ENCODE data around the gene RPH3AL. TPM values are rescaled to one million over a fixed set of nuclear protein-coding genes. Genes with fewer than 3 reads are reported as not detected.
"Not testable (repeated sequence)": the region's sequence is repeated elsewhere in the genome, so short reads cannot be mapped to it uniquely, and the experiment has no call there.

The RPH3AL gene
- total RNA-seq, 2 experiments from 2014 or later = 3.2 to 4.6 TPM

DNA sequence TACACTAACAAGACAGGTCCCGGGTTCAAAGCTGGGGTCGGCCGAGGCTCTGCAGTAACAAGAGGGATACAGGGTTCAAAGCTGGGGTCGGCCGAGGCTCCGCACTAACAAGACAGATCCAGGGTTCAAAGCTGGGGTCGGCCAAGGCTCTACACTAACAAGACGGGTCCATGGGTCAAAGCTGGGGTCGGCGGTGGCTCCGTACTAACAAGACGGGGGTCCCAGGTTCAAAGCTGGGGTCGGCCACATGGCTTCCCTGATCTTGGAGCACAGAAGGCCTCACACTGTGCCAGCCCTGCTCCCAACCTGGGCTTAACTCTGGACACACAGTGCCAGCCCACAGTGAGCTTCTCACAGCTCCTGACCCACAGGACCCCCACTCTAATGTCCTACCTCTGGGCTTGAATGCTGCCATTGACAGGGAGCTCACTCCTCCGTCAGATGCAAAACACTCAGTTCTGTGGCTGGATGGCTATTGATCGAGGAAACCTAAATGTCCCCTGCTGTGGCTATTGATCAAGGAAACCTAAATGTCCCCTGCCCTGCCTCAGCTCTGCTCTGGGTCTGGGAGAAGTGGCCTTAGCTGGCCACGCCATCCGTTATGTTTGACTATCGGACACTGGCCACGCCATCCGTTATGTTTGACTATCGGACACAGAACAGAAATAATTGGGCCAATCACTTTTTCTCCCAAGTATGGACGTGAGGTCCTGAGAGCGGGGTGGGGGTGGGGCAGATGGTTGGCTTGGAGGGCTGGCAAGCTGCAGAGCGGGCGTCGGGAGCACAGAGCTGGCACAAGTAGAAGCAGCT is 116.6 kb downstream of the RPH3AL start:
- no peaks in the 10 kb centered on the region for H3K27me3 Mint-ChIP-seq
- POLR2A ChIA-PET = no interaction called here
- DNase-seq = no peak
- no peaks in the 10 kb centered on the region for H3K4me1 Mint-ChIP-seq
- H3K4me3 Mint-ChIP-seq = no peak overlapping the region
- H3K36me3 Mint-ChIP-seq (ENCODE audit: low read depth) = no peaks in the 10 kb centered on the region
- H3K9me3 Mint-ChIP-seq = no peaks in the 10 kb centered on the region
- CTCF ChIA-PET = interaction anchor here (1.3 kb wide), 1 partner anchor 14 kb away, joined by 3 read pairs; no protein-coding TSS in a partner anchor
- no peak overlapping the region for H3K27ac Mint-ChIP-seq

DNA sequence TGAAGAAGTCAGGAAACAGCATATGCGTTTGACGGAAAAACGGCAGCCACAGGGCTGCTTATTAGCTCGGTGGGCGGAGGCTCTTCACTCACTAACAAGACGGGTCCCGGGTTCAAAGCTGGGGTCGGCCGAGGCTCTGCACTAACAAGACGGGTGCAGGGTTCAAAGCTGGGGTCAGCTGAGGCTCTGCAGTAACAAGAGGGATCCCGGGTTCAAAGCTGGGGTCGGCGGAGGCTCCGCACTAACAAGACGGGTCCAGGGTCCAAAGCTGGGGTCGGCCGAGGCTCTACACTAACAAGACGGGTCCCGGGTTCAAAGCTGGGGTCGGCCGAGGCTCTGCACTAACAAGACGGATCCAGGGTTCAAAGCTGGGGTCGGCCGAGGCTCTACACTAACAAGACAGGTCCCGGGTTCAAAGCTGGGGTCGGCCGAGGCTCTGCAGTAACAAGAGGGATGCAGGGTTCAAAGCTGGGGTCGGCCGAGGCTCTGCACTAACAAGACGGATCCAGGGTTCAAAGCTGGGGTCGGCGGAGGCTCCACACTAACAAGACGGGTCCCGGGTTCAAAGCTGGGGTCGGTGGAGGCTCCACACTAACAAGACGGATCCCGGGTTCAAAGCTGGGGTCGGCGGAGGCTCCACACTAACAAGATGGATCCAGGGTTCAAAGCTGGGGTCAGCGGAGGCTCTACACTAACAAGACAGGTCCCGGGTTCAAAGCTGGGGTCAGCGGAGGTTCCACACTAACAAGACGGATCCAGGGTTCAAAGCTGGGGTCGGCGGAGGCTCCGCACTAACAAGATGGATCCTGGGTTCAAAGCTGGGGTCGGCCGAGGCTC is 117.4 kb downstream of the RPH3AL start:
- H3K27me3 Mint-ChIP-seq; H3K9me3 Mint-ChIP-seq; H3K27ac Mint-ChIP-seq; H3K36me3 Mint-ChIP-seq (ENCODE audit: low read depth); H3K4me1 Mint-ChIP-seq; H3K4me3 Mint-ChIP-seq; POLR2A ChIA-PET; DNase-seq: not testable (repeated sequence)
- CTCF ChIA-PET = interaction anchor here (1.3 kb wide), 1 partner anchor 13 kb away, joined by 3 read pairs; no protein-coding TSS in a partner anchor

DNA sequence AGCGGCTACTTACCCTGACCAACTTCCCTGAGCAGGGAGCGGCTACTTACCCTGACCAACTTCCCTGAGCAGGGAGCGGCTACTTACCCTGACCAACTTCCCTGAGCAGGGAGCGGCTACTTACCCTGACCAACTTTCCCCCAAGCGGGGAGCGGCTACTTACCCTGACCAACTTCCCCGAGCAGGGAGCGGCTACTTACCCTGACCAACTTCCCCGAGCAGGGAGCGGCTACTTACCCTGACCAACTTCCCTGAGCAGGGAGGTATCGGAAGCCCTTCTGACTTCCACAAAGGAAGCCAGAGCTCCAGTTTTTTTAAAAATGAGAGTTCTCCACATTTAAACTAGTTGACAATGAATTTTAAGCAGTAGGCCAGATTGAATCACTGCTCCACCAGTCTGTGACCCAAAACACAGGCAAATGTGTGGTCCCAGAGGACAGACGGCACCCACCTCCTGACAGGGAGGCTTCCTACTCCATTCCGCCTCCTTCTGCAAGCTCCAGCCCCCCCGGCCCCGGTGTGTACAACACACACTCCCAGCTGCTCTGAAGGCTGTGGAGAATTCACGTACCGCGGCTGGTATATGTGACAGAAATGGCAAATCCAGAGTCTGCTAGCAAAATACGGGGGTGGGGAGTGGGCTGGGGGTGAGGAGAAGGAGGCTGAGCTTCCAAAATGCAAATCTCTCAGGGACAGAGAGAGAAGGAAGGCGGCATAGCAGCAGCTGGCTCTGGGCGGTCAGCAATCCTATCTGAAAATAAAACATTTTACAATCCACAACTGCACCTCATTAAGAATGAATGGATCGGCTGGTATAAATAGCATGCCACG is 118.2 kb downstream of the RPH3AL start:
- CTCF ChIA-PET; H3K9me3 Mint-ChIP-seq; DNase-seq; H3K27me3 Mint-ChIP-seq; H3K27ac Mint-ChIP-seq; POLR2A ChIA-PET; H3K36me3 Mint-ChIP-seq (ENCODE audit: low read depth); H3K4me1 Mint-ChIP-seq; H3K4me3 Mint-ChIP-seq: not testable (repeated sequence)

DNA sequence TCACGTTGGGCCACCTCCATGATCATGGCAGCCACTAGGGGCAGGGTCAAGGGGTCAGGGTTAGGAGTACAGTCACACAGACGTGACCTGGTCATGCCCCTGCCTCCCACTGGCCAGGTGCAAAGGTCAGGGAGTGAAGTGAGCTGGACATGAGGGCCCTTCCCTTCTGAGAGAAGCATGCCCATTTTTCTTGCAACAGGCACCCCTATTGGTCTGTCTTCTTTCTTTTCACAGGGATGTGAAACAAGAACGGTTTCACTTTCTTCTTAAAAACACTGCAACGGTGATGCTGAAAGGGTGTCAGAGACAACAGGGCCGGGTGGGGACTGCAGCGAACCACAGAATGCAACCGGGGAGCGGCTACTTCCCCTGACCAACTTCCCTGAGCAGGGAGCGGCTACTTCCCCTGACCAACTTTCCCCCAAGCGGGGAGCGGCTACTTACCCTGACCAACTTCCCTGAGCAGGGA is 119.1 kb downstream of the RPH3AL start:
- H3K27me3 Mint-ChIP-seq = no peaks in the 10 kb centered on the region
- no peak overlapping the region for H3K4me3 Mint-ChIP-seq
- ChIA-PET CTCF (no interaction called here), POLR2A (no interaction called here)
- H3K9me3 Mint-ChIP-seq = no peaks in the 10 kb centered on the region
- no peak overlapping the region for H3K27ac Mint-ChIP-seq
- H3K4me1 Mint-ChIP-seq = no peaks in the 10 kb centered on the region
- no peak for DNase-seq
- H3K36me3 Mint-ChIP-seq (ENCODE audit: low read depth) = no peaks in the 10 kb centered on the region

DNA sequence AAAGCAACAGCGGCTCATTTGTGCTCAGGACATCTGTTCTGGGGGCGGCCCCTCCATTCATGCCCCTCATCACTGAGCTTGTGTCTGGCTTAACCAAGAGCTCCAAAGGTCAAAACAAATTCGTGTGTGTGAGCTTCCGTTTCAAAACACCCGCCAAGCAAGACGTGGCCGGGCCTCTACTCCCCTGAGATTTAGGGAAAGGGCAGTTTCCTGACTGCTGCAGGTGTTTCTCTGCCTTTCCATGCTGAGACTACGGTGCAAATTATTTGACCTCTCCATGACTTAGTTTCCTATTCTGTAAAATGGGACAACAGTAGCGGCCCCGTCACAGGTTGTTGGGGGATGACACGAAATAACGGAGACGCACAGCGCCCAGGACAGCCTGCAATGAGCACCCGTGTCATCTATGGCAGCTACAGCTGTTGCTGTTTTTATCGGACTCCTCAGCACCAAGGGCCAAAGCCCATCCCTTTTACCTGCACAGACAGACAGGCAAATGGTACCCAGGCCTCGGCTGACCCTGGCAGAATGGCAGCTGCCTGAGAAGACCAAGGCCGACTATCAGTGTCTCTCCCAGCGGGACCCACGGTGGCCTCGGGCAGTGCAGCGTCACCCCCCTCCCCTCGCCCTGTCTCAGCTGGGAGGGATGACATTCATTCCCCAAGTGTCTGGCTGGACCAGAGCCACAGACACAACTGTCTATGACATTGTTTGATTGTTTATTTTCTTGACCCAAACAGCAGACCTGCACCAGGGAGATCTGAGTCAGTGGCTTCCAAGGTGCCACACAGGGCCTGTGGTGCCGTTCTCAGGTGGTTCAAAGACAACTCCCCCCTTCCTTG is 120.4 kb downstream of the RPH3AL start:
- no peak for DNase-seq
- Mint-ChIP-seq H3K4me1 (no peaks in the 10 kb centered on the region), H3K27ac (no peak overlapping the region), H3K27me3 (no peaks in the 10 kb centered on the region), H3K36me3 (ENCODE audit: low read depth) (no peaks in the 10 kb centered on the region), H3K9me3 (no peaks in the 10 kb centered on the region), H3K4me3 (no peak overlapping the region)
- ChIA-PET POLR2A (no interaction called here), CTCF (no interaction called here)

DNA sequence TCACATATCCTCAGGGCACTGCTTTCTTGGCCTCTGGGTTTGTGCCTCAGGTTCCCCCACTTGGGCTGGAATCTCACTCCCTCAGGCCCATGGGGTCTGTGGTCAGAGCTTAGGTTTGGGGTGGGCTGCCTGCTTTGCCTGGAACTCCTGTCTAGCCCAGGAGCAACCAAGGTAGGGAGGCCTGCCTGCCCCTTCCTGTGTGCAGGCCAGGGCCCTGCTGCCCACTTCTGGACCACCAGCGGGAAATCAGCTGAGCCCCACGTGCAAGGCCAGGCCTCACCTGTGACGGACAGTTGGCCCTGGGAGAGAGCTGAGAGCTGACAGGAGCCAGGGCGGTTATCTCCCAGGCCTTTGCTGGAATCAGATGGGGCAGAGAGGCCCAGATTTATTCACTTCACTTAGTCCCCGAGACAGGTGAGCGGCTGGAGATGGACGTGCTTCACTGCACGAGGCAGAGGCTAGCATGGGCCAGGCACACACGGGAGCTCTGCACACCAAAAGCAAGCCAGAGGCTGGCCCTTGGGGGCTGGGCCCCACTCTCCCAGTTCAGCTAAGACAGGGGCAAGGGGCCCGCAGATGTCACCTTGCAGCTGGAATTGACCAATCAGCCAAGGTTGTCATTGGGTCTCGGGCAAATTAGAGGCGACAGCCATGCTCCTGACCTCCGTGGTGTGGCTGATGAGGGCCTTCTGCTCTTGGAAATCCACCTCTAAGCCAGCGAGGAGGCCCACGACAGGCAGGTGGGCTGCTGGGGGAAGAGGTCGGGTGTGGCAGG is 121.2 kb downstream of the RPH3AL start:
- no peak overlapping the region for H3K4me3 Mint-ChIP-seq

DNA sequence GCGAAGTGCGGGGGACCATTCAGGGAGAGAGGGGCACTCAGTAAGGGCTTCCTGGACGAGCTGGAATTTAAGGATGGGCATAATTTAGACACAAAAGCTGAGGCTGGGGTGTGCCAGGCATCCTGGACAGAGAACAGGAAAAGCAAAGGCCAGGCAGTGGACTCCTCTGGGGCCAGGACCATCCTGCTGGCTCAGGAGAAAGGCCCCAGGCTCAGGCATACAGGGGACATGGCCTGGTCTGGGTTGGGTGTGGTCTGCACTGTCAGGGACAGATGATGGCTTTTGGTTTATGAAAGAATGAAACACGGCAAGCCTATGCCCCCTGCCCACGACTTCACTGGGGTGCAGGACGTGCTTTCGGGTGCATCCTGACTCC is 122.2 kb downstream of the RPH3AL start:
- POLR2A ChIA-PET = no interaction called here
- H3K4me1 Mint-ChIP-seq = no peaks in the 10 kb centered on the region
- H3K4me3 Mint-ChIP-seq = no peak overlapping the region

More for the DNA sequence above, 121.2 kb downstream of the RPH3AL start:
- Mint-ChIP-seq H3K4me1 (no peaks in the 10 kb centered on the region), H3K27me3 (no peaks in the 10 kb centered on the region), H3K36me3 (ENCODE audit: low read depth) (no peaks in the 10 kb centered on the region), H3K9me3 (no peaks in the 10 kb centered on the region), H3K27ac (no peak overlapping the region)
- CTCF ChIA-PET = no interaction called here
- POLR2A ChIA-PET = no interaction called here
- DNase-seq = no peak

DNA sequence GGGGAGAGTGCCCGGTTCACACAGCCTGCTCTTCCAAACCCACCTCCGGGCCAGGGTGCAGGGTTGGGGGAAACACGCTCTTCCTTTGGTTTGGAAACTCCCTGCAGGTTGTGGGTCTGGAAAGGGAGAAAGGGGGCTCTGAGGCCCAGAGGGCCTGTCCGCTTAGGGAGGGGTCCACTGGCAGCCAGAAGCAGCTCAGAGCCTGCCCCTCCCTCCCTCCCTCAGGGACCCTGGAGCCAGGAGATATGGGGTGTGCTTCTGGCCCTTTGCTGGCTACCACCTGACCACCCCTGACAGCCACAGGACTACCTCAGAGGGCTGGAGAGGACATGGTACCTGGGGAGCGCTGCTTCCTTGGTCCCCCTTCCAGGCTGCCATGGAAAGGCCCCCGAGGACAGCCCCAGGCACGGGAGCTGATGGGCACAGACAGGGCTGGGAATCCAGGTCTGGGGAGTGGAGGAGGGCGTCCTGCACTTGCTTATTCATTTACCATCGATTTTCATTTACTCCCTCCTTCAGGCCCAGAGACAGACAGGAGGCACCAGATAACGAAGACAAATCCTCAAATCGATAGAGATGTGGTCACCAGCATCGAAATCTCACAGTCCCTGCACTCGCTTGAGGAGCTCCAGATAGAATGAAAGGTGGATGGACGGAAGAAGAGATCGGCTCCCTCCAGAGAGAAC is 122.8 kb downstream of the RPH3AL start:
- ChIA-PET POLR2A (no interaction called here), CTCF (interaction anchor here (1.4 to 1.7 kb wide), 2 partner anchors 9 to 18 kb away, joined by 4 read pairs; no protein-coding TSS in a partner anchor)
- H3K9me3 Mint-ChIP-seq = no peaks in the 10 kb centered on the region
- DNase-seq = no peak
- H3K4me3 Mint-ChIP-seq = no peak overlapping the region
- H3K4me1 Mint-ChIP-seq = no peaks in the 10 kb centered on the region
- no peak overlapping the region for H3K27ac Mint-ChIP-seq
- no peaks in the 10 kb centered on the region for H3K36me3 Mint-ChIP-seq (ENCODE audit: low read depth)
- no peaks in the 10 kb centered on the region for H3K27me3 Mint-ChIP-seq

More for the DNA sequence above, 122.2 kb downstream of the RPH3AL start:
- Mint-ChIP-seq H3K27ac (no peak overlapping the region), H3K27me3 (no peaks in the 10 kb centered on the region), H3K36me3 (ENCODE audit: low read depth) (no peaks in the 10 kb centered on the region), H3K9me3 (no peaks in the 10 kb centered on the region)
- no peak for DNase-seq
- CTCF ChIA-PET = interaction anchor here (1.4 to 1.7 kb wide), 2 partner anchors 8 to 17 kb away, joined by 4 read pairs; no protein-coding TSS in a partner anchor

DNA sequence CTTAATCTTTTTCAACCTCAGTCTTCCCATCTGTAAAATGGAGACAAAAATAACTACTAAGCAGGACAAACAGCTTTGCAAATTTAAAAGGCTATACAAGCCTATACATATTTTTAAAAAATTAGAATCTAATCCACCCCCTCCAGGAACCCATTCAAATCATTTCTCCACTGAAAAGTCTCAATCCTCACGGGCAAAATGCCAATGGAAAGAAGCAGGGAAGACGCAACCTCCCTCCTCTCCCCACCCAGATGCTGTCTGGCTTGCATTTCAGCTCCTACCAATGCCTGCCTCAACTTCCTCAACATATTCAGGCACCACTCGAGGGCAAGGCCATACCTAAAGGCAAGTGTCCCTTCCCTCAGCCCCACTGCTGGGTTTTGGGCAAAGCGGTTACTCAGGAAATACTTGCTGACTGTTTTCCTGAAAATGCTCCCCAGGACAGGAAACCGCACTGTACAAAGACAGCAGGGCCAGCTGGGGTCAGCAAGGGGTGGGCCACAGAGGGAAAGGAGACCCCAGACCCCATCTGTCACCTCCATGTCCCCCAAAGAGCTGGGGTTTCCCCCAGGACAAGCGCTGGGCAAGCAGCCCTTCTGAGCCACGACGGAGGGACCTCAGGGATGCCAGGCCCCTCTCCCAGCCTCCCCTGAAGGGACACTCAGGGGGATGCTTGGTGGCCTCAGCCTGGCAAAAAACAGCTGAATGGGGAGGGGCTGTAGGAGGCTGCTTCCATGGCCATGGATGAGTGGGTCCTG is 123.5 kb downstream of the RPH3AL start:
- H3K27ac Mint-ChIP-seq = no peak overlapping the region
- H3K27me3 Mint-ChIP-seq = no peaks in the 10 kb centered on the region
- H3K9me3 Mint-ChIP-seq = no peaks in the 10 kb centered on the region
- no peak for DNase-seq
- no peak overlapping the region for H3K4me3 Mint-ChIP-seq
- ChIA-PET CTCF (interaction anchor here (1.4 to 1.7 kb wide), 2 partner anchors 10 to 18 kb away, joined by 4 read pairs; no protein-coding TSS in a partner anchor), POLR2A (no interaction called here)
- no peaks in the 10 kb centered on the region for H3K4me1 Mint-ChIP-seq
- no peaks in the 10 kb centered on the region for H3K36me3 Mint-ChIP-seq (ENCODE audit: low read depth)

DNA sequence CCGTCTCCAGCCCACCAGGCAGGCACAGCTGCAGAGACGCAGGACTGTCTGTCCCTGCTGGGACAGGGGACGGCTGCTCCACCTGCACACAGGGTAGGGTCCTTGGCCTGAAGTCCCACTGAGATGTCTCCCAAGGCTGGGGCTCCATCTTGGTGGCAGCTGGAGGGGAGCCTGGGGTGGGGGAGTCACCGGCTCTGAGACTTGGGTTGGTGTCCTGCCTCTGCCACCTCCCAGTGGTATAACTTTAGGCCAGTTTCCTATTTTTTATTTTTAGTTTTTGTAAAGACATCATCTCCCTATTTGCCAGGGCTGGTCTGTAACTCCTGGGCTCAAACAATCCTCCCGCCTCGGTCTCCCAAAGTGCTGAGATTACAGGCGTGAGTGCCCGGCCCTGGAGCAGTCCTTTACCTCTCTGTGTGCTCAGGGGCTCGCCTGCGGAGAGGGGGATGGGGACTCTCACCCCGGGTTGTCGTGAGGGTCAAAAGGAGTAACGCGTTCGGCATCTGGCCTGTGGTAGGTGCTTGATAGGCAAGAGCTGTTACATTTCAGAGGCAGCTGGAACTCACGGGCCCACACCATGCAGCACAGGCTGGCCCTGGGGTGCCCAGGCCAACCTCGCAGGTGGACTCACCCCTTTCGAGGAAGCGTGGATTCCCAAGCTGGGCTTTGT is 124.5 kb downstream of the RPH3AL start:
- H3K27ac Mint-ChIP-seq = no peak overlapping the region
- H3K4me1 Mint-ChIP-seq = no peaks in the 10 kb centered on the region
- no peaks in the 10 kb centered on the region for H3K36me3 Mint-ChIP-seq (ENCODE audit: low read depth)
- ChIA-PET CTCF (no interaction called here), POLR2A (no interaction called here)
- no peaks in the 10 kb centered on the region for H3K9me3 Mint-ChIP-seq
- H3K4me3 Mint-ChIP-seq = no peak overlapping the region
- no peak for DNase-seq
- no peaks in the 10 kb centered on the region for H3K27me3 Mint-ChIP-seq

Data from activated CD4-positive, alpha-beta T cell treated with anti-CD3 and anti-CD28 coated beads, Interleukin-2, amount 10 ng/mL, durations not matched to agents 7 days and 5 days (primary cell).